Esophagus squamous epithelium (tissue), 5 donors: ENCODE data around the gene SSH2. TPM values are rescaled to one million over a fixed set of nuclear protein-coding genes. Genes with fewer than 3 reads are reported as not detected.

Source experiments
- DNase-seq: peaks from one replicate; lab custom pipeline; 2025; lab: John Stamatoyannopoulos, UW
- H3K27ac ChIP-seq, 4 donors: fragments of 200-600 bp; sonication (generic); one replicate each; pipeline ENCODE4 v1.5.1; 2016 to 2019; ENCODE audit warnings: mild to moderate bottlenecking in 1 of 4
- H3K27me3 ChIP-seq, 4 donors: fragments of 200-600 bp; sonication (generic); 1 replicate in 3 of 4; 2 replicates in 1 of 4; pipeline versions ENCODE4 v1.5.1 to v1.6.0; 2017 to 2021; ENCODE audit warnings: antibody characterized with exemption in 1 of 4
- H3K36me3 ChIP-seq, 3 donors: fragments of 200-600 bp; sonication (generic); one replicate each; pipeline ENCODE4 v1.5.1; 2016 to 2019
- H3K4me1 ChIP-seq, 3 donors: fragments of 200-600 bp; sonication (generic); one replicate each; pipeline ENCODE4 v1.5.1; 2017 to 2019
- H3K4me3 ChIP-seq, 4 donors: fragments of 200-600 bp; sonication (generic); 1 replicate in 3 of 4; 2 replicates in 1 of 4; pipeline ENCODE4 v1.5.1; 2016 to 2019; ENCODE audit warnings: mild to moderate bottlenecking in 2 of 4, moderate library complexity in 1 of 4
- H3K9me3 ChIP-seq, 3 donors: fragments of 200-600 bp; sonication (generic); one replicate each; pipeline ENCODE4 v1.5.1; 2016 to 2019
- CTCF ChIP-seq, 6 experiments: fragments of 450-650 bp in 4 of 6; fragments of 200-600 bp in 2 of 6; sonication (generic) in 2 of 6; IDR thresholded peaks; one replicate each; pipeline ENCODE4 v1.5.1; 2016 to 2019; ENCODE audit warnings: antibody characterized with exemption in 6 of 6, mild to moderate bottlenecking in 4 of 6, moderate library complexity in 4 of 6
- POLR2A ChIP-seq, 4 donors: fragments of 450-650 bp; IDR thresholded peaks; one replicate each; pipeline ENCODE4 v1.6.1; 2017; ENCODE audit warnings: antibody characterized with exemption in 4 of 4, mild to moderate bottlenecking in 4 of 4, moderate library complexity in 3 of 4
- WGBS, 2 donors: methylation state at CpG; one replicate each; pipeline ENCODE4 v1.1.5; 2018; 5-methylcytosine and 5-hydroxymethylcytosine counted together
- intact Hi-C: fragments of 100-400 bp; cut with DNase I; formaldehyde crosslinking; loops from one replicate; pipeline ENCODE4 v1.15.0; 2022
- total RNA-seq, 4 donors: library from RNA; depleted of rRNA; stranded (reverse); fragments of >200 nt; gene quantifications; one replicate each; pipeline ENCODE4 v1.1.0, GENCODE V29; 2016
- donor health status: DM: yes; HTN: yes; CAD: no.

SSH2 gene
- total RNA-seq, 4 donors from 2014 or later: 9.4 to 29.4 (median 13.2) TPM

GRCh38 chr17:29840884-29841283 lies 89.1 kb downstream of the SSH2 start:
- DNase-seq: no peak
- H3K27me3 ChIP-seq: no peaks in the 10 kb centered on the region
- TF ChIP-seq CTCF (IDR thresholded peaks at IDR 0.05) (no peak), POLR2A (IDR thresholded peaks at IDR 0.05) (no peak)
- H3K27ac ChIP-seq: no peak overlapping the region
- H3K36me3 ChIP-seq: no peaks in the 10 kb centered on the region
- no peaks in the 10 kb centered on the region for H3K9me3 ChIP-seq
- H3K4me3 ChIP-seq: no peak overlapping the region
- peaks cover 0 to 14% (median 3%) of the 10 kb centered on the region in 3 donors for H3K4me1 ChIP-seq
- intact Hi-C loops: no loop called here

GRCh38 chr17:29839656-29840055 lies 90.4 kb downstream of the SSH2 start:
- no peak for DNase-seq
- intact Hi-C loops: no loop called here
- H3K9me3 ChIP-seq: no peaks in the 10 kb centered on the region
- H3K4me1 ChIP-seq: peaks cover 0 to 22% (median 3%) of the 10 kb centered on the region in 3 donors
- no peak for TF ChIP-seq CTCF (IDR thresholded peaks at IDR 0.05)
- TF ChIP-seq POLR2A (IDR thresholded peaks at IDR 0.05): no peak
- no peaks in the 10 kb centered on the region for H3K36me3 ChIP-seq
- H3K27ac ChIP-seq: no peak overlapping the region
- 86 to 88% methylated on average over 1 of the region's 1 CpG for WGBS, 2 donors
- no peak overlapping the region for H3K4me3 ChIP-seq
- no peaks in the 10 kb centered on the region for H3K27me3 ChIP-seq

GRCh38 chr17:29838961-29839360 lies 91.1 kb downstream of the SSH2 start:
- no peak overlapping the region for H3K27ac ChIP-seq
- no peaks in the 10 kb centered on the region for H3K36me3 ChIP-seq
- DNase-seq: no peak
- intact Hi-C loops: no loop called here
- no peaks in the 10 kb centered on the region for H3K27me3 ChIP-seq
- 85% methylated on average over 5 of the region's 6 CpGs; no CpG with 5 or more reads in 1 of the 2 donors for WGBS, 2 donors
- no peak for TF ChIP-seq POLR2A (IDR thresholded peaks at IDR 0.05)
- no peak for TF ChIP-seq CTCF (IDR thresholded peaks at IDR 0.05)
- peaks cover 0 to 22% (median 3%) of the 10 kb centered on the region in 3 donors for H3K4me1 ChIP-seq
- no peaks in the 10 kb centered on the region for H3K9me3 ChIP-seq
- H3K4me3 ChIP-seq: no peak overlapping the region

- peaks cover 0 to 22% (median 3%) of the 10 kb centered on the region in 3 donors for H3K4me1 ChIP-seq
- WGBS, 2 donors: 83 to 92% methylated on average over 1 to 3 of the region's 7 CpGs
- no peak overlapping the region for H3K27ac ChIP-seq
Observed at GRCh38 chr17:29837531-29837930, 92.5 kb downstream of the SSH2 start.

GRCh38 chr17:29836643-29837042 lies 93.4 kb downstream of the SSH2 start:
- Histone ChIP-seq H3K36me3 (no peaks in the 10 kb centered on the region), H3K4me3 (no peak overlapping the region), H3K4me1 (peaks cover 0 to 22% (median 3%) of the 10 kb centered on the region in 3 donors), H3K27ac (peak overlapping the region in 3 of 4 donors; percentile 10 to 37 (median 34)), H3K9me3 (no peaks in the 10 kb centered on the region), H3K27me3 (no peaks in the 10 kb centered on the region)
- intact Hi-C loops: no loop called here
- TF ChIP-seq POLR2A (IDR thresholded peaks at IDR 0.05) (no peak), CTCF (IDR thresholded peaks at IDR 0.05) (no peak)
- DNase-seq: no peak
- WGBS, 2 donors: 54 to 62% methylated on average over 5 of the region's 5 CpGs

More at GRCh38 chr17:29837531-29837930, 92.5 kb downstream of the SSH2 start:
- TF ChIP-seq POLR2A (IDR thresholded peaks at IDR 0.05): no peak
- no peak for TF ChIP-seq CTCF (IDR thresholded peaks at IDR 0.05)
- DNase-seq: no peak
- Histone ChIP-seq H3K36me3 (no peaks in the 10 kb centered on the region), H3K9me3 (no peaks in the 10 kb centered on the region), H3K4me3 (no peak overlapping the region), H3K27me3 (no peaks in the 10 kb centered on the region)
- intact Hi-C loops: no loop called here
